HEK293 (cell line): Measurements from ENCODE around the gene PNMA1.

Source experiments
- CTCF ChIA-PET: fragments of 350-600 bp; formaldehyde crosslinking; extraction: SDS; loops from one replicate; lab custom pipeline; 2021; ENCODE audit warnings: antibody characterized with exemption; lab: Yijun Ruan, JAX
- POLR2A ChIA-PET: fragments of 300-600 bp; formaldehyde crosslinking; extraction: SDS; loops from one replicate; lab custom pipeline; 2020; ENCODE audit warnings: antibody characterized with exemption, inconsistent platforms; lab: Yijun Ruan, JAX
- H3K27ac ChIP-seq: fragments of 200-500 bp; sonication (Bioruptor generic); 2 replicates; pipeline ENCODE4 v1.5.1; 2014; ENCODE audit warnings: low read depth, low read length, control low read depth, inconsistent platforms; ENCODE audit errors: extremely low read depth
- H3K36me3 ChIP-seq, 2 experiments: fragments of 200-500 bp in 1 of 2; sonication (Bioruptor generic) in 1 of 2; 1 replicate in 1 of 2; 2 replicates in 1 of 2; pipeline ENCODE4 v1.5.1; 2014 to 2017; ENCODE audit warnings: inconsistent platforms in 2 of 2, low read length in 2 of 2; ENCODE audit not compliant: control insufficient read depth in 2 of 2, insufficient read depth in 1 of 2
- H3K4me1 ChIP-seq: fragments of 200-500 bp; sonication (Bioruptor generic); 2 replicates; pipeline ENCODE4 v1.5.1; 2014; ENCODE audit warnings: mild to moderate bottlenecking, low read length, inconsistent platforms; ENCODE audit not compliant: control insufficient read depth, insufficient read depth
- H3K4me3 ChIP-seq: 2 replicates; pipeline ENCODE4 v1.5.1; 2011; ENCODE audit warnings: low read depth, mild to moderate bottlenecking, control low read depth, low read length, moderate library complexity
- H3K9me3 ChIP-seq: fragments of 200-500 bp; sonication (Bioruptor generic); 2 replicates; pipeline ENCODE4 v1.5.1; 2014; ENCODE audit warnings: low read depth, low read length, inconsistent platforms; ENCODE audit not compliant: control insufficient read depth, insufficient read depth
- IKZF3 ChIP-seq: fragments of 450-650 bp; IDR thresholded peaks from 2 replicates; pipeline ENCODE4 v1.5.0; 2018; ENCODE audit warnings: missing biosample characterization, mild to moderate bottlenecking, missing genetic modification characterization, moderate library complexity
- KLF1 ChIP-seq: fragments of 450-650 bp; formaldehyde crosslinking; IDR thresholded peaks from 2 replicates; pipeline ENCODE4 v1.5.1; 2016; ENCODE audit warnings: missing biosample characterization, missing genetic modification characterization
- KLF10 ChIP-seq: fragments of 450-650 bp; IDR thresholded peaks from 2 replicates; pipeline ENCODE4 v1.5.1; 2018; ENCODE audit warnings: missing biosample characterization, mild to moderate bottlenecking, missing genetic modification characterization
- KLF7 ChIP-seq: fragments of 450-650 bp; formaldehyde crosslinking; IDR thresholded peaks from 2 replicates; pipeline ENCODE4 v1.5.1; 2016; ENCODE audit warnings: missing biosample characterization, missing genetic modification characterization, borderline replicate concordance
- KLF9 ChIP-seq: fragments of 450-650 bp; formaldehyde crosslinking; IDR thresholded peaks from 2 replicates; pipeline ENCODE4 v1.5.1; 2016; ENCODE audit warnings: missing biosample characterization, missing genetic modification characterization, low read depth
- PBX3 ChIP-seq: sonication (generic); formaldehyde crosslinking; IDR thresholded peaks from 2 replicates; pipeline ENCODE4 v1.8.1; 2022; ENCODE audit warnings: mild to moderate bottlenecking, moderate library complexity, missing genetic modification reagents
- REST ChIP-seq: fragments of 450-650 bp; formaldehyde crosslinking; IDR thresholded peaks from 2 replicates; pipeline ENCODE4 v1.5.1; 2016; ENCODE audit warnings: missing biosample characterization, missing genetic modification characterization
- SP7 ChIP-seq: fragments of 450-650 bp; formaldehyde crosslinking; IDR thresholded peaks from 2 replicates; pipeline ENCODE4 v1.5.1; 2016; ENCODE audit warnings: missing biosample characterization, missing genetic modification characterization
- YY1 ChIP-seq: fragments of 450-650 bp; formaldehyde crosslinking; IDR thresholded peaks from 2 replicates; pipeline ENCODE4 v1.5.1; 2018; ENCODE audit warnings: missing biosample characterization, missing genetic modification characterization
- ZBTB11 ChIP-seq: fragments of 450-650 bp; formaldehyde crosslinking; conservative IDR thresholded peaks from 2 replicates; pipeline ENCODE4 v1.5.1; 2016; ENCODE audit warnings: low read depth, missing biosample characterization, missing genetic modification characterization
- ZBTB26 ChIP-seq: fragments of 450-650 bp; formaldehyde crosslinking; optimal IDR thresholded peaks from 2 replicates; pipeline ENCODE3; 2016; ENCODE audit warnings: missing biosample characterization, mild to moderate bottlenecking, missing genetic modification characterization
- ZBTB49 ChIP-seq: fragments of 450-650 bp; formaldehyde crosslinking; IDR thresholded peaks from 2 replicates; pipeline ENCODE4 v1.5.1; 2016; ENCODE audit warnings: missing biosample characterization, missing genetic modification characterization, low read depth
- ZFHX2 ChIP-seq: fragments of 450-650 bp; formaldehyde crosslinking; conservative IDR thresholded peaks from 2 replicates; pipeline ENCODE4 v1.5.1; 2016; ENCODE audit warnings: missing biosample characterization, missing genetic modification characterization
- ZNF146 ChIP-seq: fragments of 450-650 bp; formaldehyde crosslinking; IDR thresholded peaks from 2 replicates; pipeline ENCODE4 v1.5.1; 2016; ENCODE audit warnings: missing biosample characterization, missing genetic modification characterization
- ZNF155 ChIP-seq: fragments of 450-650 bp; formaldehyde crosslinking; IDR thresholded peaks from 2 replicates; pipeline ENCODE4 v1.5.1; 2016; ENCODE audit warnings: missing biosample characterization, missing genetic modification characterization
- ZNF16 ChIP-seq: fragments of 450-650 bp; formaldehyde crosslinking; IDR thresholded peaks from 2 replicates; pipeline ENCODE4 v1.5.1; 2016; ENCODE audit warnings: low read depth, missing biosample characterization, missing genetic modification characterization
- ZNF274 ChIP-seq, 2 experiments: fragments of 200-500 bp in 1 of 2; fragments of 450-650 bp in 1 of 2; sonication (Bioruptor generic) in 1 of 2; formaldehyde crosslinking in 1 of 2; IDR thresholded peaks; 2 replicates each; pipeline versions ENCODE4 v1.5.1 to v1.6.1; 2014 to 2016; ENCODE audit warnings: borderline replicate concordance in 1 of 2, inconsistent platforms in 1 of 2, low read length in 1 of 2, missing biosample characterization in 1 of 2, missing genetic modification characterization in 1 of 2
- ZNF394 ChIP-seq: fragments of 450-650 bp; formaldehyde crosslinking; IDR thresholded peaks from 2 replicates; pipeline ENCODE4 v1.5.1; 2016; ENCODE audit warnings: missing biosample characterization, missing genetic modification characterization, mild to moderate bottlenecking, moderate library complexity, borderline replicate concordance
- ZNF529 ChIP-seq: fragments of 450-650 bp; formaldehyde crosslinking; IDR thresholded peaks from 2 replicates; pipeline ENCODE4 v1.5.1; 2017; ENCODE audit warnings: missing genetic modification characterization, missing biosample characterization; ENCODE audit not compliant: insufficient replicate concordance
- ZNF560 ChIP-seq: fragments of 450-650 bp; formaldehyde crosslinking; IDR thresholded peaks from 2 replicates; pipeline ENCODE4 v1.5.1; 2017; ENCODE audit warnings: missing biosample characterization, missing genetic modification characterization, borderline replicate concordance
- ZNF843 ChIP-seq: fragments of 450-650 bp; formaldehyde crosslinking; IDR thresholded peaks from 2 replicates; pipeline ENCODE4 v1.5.1; 2016; ENCODE audit warnings: missing biosample characterization, missing genetic modification characterization
- ZSCAN30 ChIP-seq: fragments of 450-650 bp; IDR thresholded peaks from 2 replicates; pipeline ENCODE4 v1.5.1; 2018; ENCODE audit warnings: missing biosample characterization, mild to moderate bottlenecking, missing genetic modification characterization, moderate library complexity
- ZXDB ChIP-seq: fragments of 450-650 bp; formaldehyde crosslinking; IDR thresholded peaks from 2 replicates; pipeline ENCODE4 v1.5.1; 2016; ENCODE audit warnings: missing biosample characterization, missing genetic modification characterization

Gene PNMA1

GRCh38 chr14:73713803-73714655 lies at the start of gene PNMA1:
Gene PNMA1 (minus strand): TSS chr14:73714384. CDS start chr14:73713639, 745 bp downstream.
- H3K36me3 ChIP-seq, result peaks cover 3 to 35% of the 10 kb centered on the region in 2 experiments; a peak in 2 of 3 replicates
- peak within 1 kb of the TSS; percentile 89 for H3K4me3 ChIP-seq
- peaks cover 10% of the 10 kb centered on the region for H3K4me1 ChIP-seq
- ChIA-PET CTCF (interaction anchor here (0.6 kb wide), 1 partner anchor 176 kb away, joined by 3 read pairs; no protein-coding TSS in a partner anchor), POLR2A (interaction anchor here (0.6 to 1.5 kb wide), 9 partner anchors 15 to 236 kb away, joined by 3 to 5 read pairs (median 4); partner anchors contain the start of genes COQ6, DNAL1, FAM161B and PTGR2)
- H3K27ac ChIP-seq, result peak within 1 kb of the TSS; percentile 97
- H3K9me3 ChIP-seq, result no peaks in the 10 kb centered on the region
- TF ChIP-seq PBX3 (CRISPR knock-in tag) (peak; percentile 85; the same call in 1 of the 2 replicates), ZXDB (tag by site-specific recombination) (peak; percentile 69; the same call in 1 of the 2 replicates), SP7 (tag by site-specific recombination) (peak; percentile 38; the same call in 1 of the 2 replicates), ZNF560 (no peak), IKZF3 (tag by site-specific recombination) (peak; percentile 56; the same call in 1 of the 2 replicates), ZNF155 (no peak), ZBTB49 (tag by site-specific recombination) (no peak), KLF10 (peak; percentile 51; the same call in 1 of the 2 replicates), YY1 (tag by site-specific recombination) (peak; percentile 77), ZNF16 (no peak), ZBTB26 (peak; percentile 80), KLF1 (peak; percentile 83), ZNF274 (IDR thresholded peaks at IDR 0.05; ENCODE audit: low read length) (no peak), ZNF274 (tag by site-specific recombination; IDR thresholded peaks at IDR 0.05; ENCODE audit: borderline replicate concordance) (no peak), ZBTB11 (tag by site-specific recombination) (no peak; the same call in 1 of the 2 replicates), KLF9 (tag by site-specific recombination) (peak; percentile 87), ZNF843 (peak; percentile 66), REST (0 out of 2 replicates have a peak, but pooled peaks have one; percentile 15), KLF7 (tag by site-specific recombination) (peak; percentile 84), ZFHX2 (peak; percentile 15; the same call in 1 of the 2 replicates), ZNF146 (tag by site-specific recombination) (no peak), ZNF529 (tag by site-specific recombination) (no peak), ZSCAN30 (tag by site-specific recombination) (peak; percentile 80; the same call in 1 of the 2 replicates), ZNF394 (peak; percentile 46; the same call in 1 of the 2 replicates)
